ENCODE results near the gene SLAMF1. TPM values are rescaled to one million over a fixed set of nuclear protein-coding genes. Genes with fewer than 3 reads are reported as not detected.

SLAMF1 gene
- total and polyA plus RNA-seq, 2 donors (not counting 1 experiment from before 2014, with no cell fraction given): 20.7 to 42.3 TPM

DNA sequence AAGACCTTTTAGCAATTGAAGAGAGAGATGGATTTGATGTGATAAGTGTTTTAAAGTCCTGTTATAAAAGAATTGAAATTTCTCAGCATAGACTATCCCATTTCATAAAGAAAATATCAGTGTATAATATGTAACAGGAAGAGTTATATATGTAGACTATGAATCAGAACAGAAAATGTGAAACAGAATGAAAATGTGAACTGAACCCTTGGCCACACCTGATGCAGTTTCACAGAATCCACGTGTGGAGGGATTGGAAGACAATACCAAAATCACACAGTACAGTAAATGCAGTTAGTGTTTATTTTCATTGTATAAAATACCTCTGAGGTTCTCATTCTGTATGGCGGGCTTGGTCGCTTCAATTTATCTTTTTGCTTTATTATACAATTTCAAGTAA is 9.9 kb upstream of the SLAMF1 start:
- TF ChIP-seq, protein P1, sequence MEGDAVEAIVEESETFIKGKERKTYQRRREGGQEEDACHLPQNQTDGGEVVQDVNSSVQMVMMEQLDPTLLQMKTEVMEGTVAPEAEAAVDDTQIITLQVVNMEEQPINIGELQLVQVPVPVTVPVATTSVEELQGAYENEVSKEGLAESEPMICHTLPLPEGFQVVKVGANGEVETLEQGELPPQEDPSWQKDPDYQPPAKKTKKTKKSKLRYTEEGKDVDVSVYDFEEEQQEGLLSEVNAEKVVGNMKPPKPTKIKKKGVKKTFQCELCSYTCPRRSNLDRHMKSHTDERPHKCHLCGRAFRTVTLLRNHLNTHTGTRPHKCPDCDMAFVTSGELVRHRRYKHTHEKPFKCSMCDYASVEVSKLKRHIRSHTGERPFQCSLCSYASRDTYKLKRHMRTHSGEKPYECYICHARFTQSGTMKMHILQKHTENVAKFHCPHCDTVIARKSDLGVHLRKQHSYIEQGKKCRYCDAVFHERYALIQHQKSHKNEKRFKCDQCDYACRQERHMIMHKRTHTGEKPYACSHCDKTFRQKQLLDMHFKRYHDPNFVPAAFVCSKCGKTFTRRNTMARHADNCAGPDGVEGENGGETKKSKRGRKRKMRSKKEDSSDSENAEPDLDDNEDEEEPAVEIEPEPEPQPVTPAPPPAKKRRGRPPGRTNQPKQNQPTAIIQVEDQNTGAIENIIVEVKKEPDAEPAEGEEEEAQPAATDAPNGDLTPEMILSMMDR (IDR thresholded peaks at IDR 0.05): no peak
- TF ChIP-seq EZH2 (IDR thresholded peaks at IDR 0.05; ENCODE audit: borderline replicate concordance, insufficient read depth, low read depth, low read length, poor library complexity, severe bottlenecking): no peak
- Histone ChIP-seq H3K9me3 (ENCODE audit: control extremely low read depth in 1 of 3, control insufficient read depth in 2 of 3, insufficient read depth in 1 of 3, low read length in 2 of 3) (peaks cover 0 to 2% (median 0%) of the 10 kb centered on the region in 3 donors), H3K27me3 (replicated peaks in 1 of 4; ENCODE audit: control extremely low read depth in 1 of 4, control insufficient read depth in 3 of 4, insufficient read depth in 4 of 4, low read length in 3 of 4) (no peaks in the 10 kb centered on the region), H3K4me3 (ENCODE audit: control extremely low read depth in 1 of 5, extremely low read depth in 1 of 5, insufficient read depth in 1 of 5, low read depth in 2 of 5, low read length in 4 of 5) (no peak overlapping the region), H3K27ac (ENCODE audit: low read length in 2 of 2) (no peak overlapping the region), H3K79me2 (ENCODE audit: control insufficient read depth, insufficient read depth, low read length) (peaks cover 94% of the 10 kb centered on the region), H3K4me2 (replicated peaks; ENCODE audit: low read depth, low read length, poor library complexity, severe bottlenecking) (no peak overlapping the region), H3K4me1 (ENCODE audit: control insufficient read depth in 2 of 2, insufficient read depth in 2 of 2, low read length in 2 of 2) (peaks cover 39 to 58% of the 10 kb centered on the region in 2 donors), H4K20me1 (ENCODE audit: control insufficient read depth, insufficient read depth, low read length, poor library complexity, severe bottlenecking) (no peaks in the 10 kb centered on the region), H3K36me3 (replicated peaks in 1 of 2; ENCODE audit: control extremely low read depth in 1 of 2, control insufficient read depth in 1 of 2, extremely low read depth in 1 of 2, insufficient read depth in 2 of 2, low read length in 1 of 2) (no peaks in the 10 kb centered on the region), H3K9ac (ENCODE audit: low read length) (no peak overlapping the region), H2AFZ (ENCODE audit: insufficient read depth, low read depth, low read length, poor library complexity, severe bottlenecking) (no peak overlapping the region)
- peaks cover 74% of the 10 kb centered on the region for H3K4me1 Mint-ChIP-seq
- H3K9me3 Mint-ChIP-seq (ENCODE audit: insufficient read depth): peaks cover 3% of the 10 kb centered on the region
- no peak for ATAC-seq (ENCODE audit: low read depth)
- CTCF ChIA-PET: no interaction called here
- WGBS (ENCODE audit: insufficient coverage): no CpG with 5 or more reads among the region's 3 CpGs
- H3K27ac Mint-ChIP-seq: peak overlapping the region; percentile 16
- intact Hi-C loops (cut with micrococcal nuclease): no loop called here
- DNase-seq: no peak
- H3K27me3 Mint-ChIP-seq: no peaks in the 10 kb centered on the region
- H3K4me3 Mint-ChIP-seq: peak overlapping the region; percentile 1
- POLR2A ChIA-PET: interaction anchor here (0.7 to 1.2 kb wide), 2 partner anchors 15 to 18 kb away, joined by 4 to 7 read pairs; no protein-coding TSS in a partner anchor

DNA sequence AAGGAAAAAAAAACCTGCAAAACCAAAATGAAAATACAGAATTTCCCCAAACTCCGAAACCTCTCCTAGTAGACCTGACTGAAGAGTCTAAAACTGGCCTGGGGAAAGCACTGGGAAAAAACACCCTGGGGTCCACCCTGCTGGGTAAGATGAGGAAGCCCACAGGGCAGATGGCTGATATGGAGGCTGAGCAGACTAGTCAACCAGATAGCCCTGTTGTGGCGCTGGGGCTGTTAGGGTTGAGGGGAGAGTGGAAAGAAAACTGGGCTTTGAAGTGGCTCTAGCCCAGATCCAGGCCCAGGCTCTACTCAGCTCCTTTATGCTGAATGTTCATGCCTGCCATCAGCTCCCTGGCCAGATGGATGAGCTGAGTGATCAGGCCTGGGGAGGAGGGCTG is 6.8 kb upstream of the SLAMF1 start:
- peak; percentile 58 for DNase-seq
- peak overlapping the region; percentile 96 for H3K27ac Mint-ChIP-seq
- H3K4me3 Mint-ChIP-seq: peak overlapping the region; percentile 84

More for the DNA sequence above, 6.8 kb upstream of the SLAMF1 start:
- POLR2A ChIA-PET: no interaction called here
- Histone ChIP-seq H3K9me3 (ENCODE audit: control extremely low read depth in 1 of 3, control insufficient read depth in 2 of 3, insufficient read depth in 1 of 3, low read length in 2 of 3) (no peaks in the 10 kb centered on the region), H3K27ac (ENCODE audit: low read length in 2 of 2) (peak overlapping the region; percentile 63 to 82), H3K4me1 (ENCODE audit: control insufficient read depth in 2 of 2, insufficient read depth in 2 of 2, low read length in 2 of 2) (peaks cover 56 to 80% of the 10 kb centered on the region in 2 donors), H3K27me3 (replicated peaks in 1 of 4; ENCODE audit: control extremely low read depth in 1 of 4, control insufficient read depth in 3 of 4, insufficient read depth in 4 of 4, low read length in 3 of 4) (no peaks in the 10 kb centered on the region), H3K79me2 (ENCODE audit: control insufficient read depth, insufficient read depth, low read length) (peaks cover 94% of the 10 kb centered on the region), H3K36me3 (replicated peaks in 1 of 2; ENCODE audit: control extremely low read depth in 1 of 2, control insufficient read depth in 1 of 2, extremely low read depth in 1 of 2, insufficient read depth in 2 of 2, low read length in 1 of 2) (no peaks in the 10 kb centered on the region), H4K20me1 (ENCODE audit: control insufficient read depth, insufficient read depth, low read length, poor library complexity, severe bottlenecking) (no peaks in the 10 kb centered on the region), H3K4me2 (replicated peaks; ENCODE audit: low read depth, low read length, poor library complexity, severe bottlenecking) (peak overlapping the region; percentile 68), H3K4me3 (ENCODE audit: control extremely low read depth in 1 of 5, extremely low read depth in 1 of 5, insufficient read depth in 1 of 5, low read depth in 2 of 5, low read length in 4 of 5) (peak overlapping the region in 2 of 5 experiments; percentile 25 to 27), H3K9ac (ENCODE audit: low read length) (peak overlapping the region; percentile 30), H2AFZ (ENCODE audit: insufficient read depth, low read depth, low read length, poor library complexity, severe bottlenecking) (peak overlapping the region; percentile 7)
- intact Hi-C loops (cut with micrococcal nuclease): loop anchor here (2.0 kb wide), 1 partner anchor 17 kb away; no protein-coding TSS in a partner anchor
- H3K9me3 Mint-ChIP-seq (ENCODE audit: insufficient read depth): peaks cover 4% of the 10 kb centered on the region
- H3K27me3 Mint-ChIP-seq: no peaks in the 10 kb centered on the region
- CTCF ChIA-PET: interaction anchor here (0.9 to 1.5 kb wide), 2 partner anchors 21 to 35 kb away, joined by 3 read pairs; no protein-coding TSS in a partner anchor
- peak; percentile 76 for ATAC-seq (ENCODE audit: low read depth)
- WGBS (ENCODE audit: insufficient coverage): 0% methylated on average over 1 of the region's 2 CpGs
- H3K4me1 Mint-ChIP-seq: peaks cover 87% of the 10 kb centered on the region
- TF ChIP-seq EZH2 (IDR thresholded peaks at IDR 0.05; ENCODE audit: borderline replicate concordance, insufficient read depth, low read depth, low read length, poor library complexity, severe bottlenecking): no peak
- TF ChIP-seq, protein P1 (IDR thresholded peaks at IDR 0.05): no peak
